Left lung (tissue), 14 donors: ENCODE measurements around the gene PLOD1. TPM values are rescaled to one million over a fixed set of nuclear protein-coding genes. Genes with fewer than 3 reads are reported as not detected.

Source experiments
- ATAC-seq: fragments of 200-7000 bp; cut with Tn5 transposase; one replicate; pipeline ENCODE4 v1.9.1; 2020; ENCODE audit warnings: moderate library complexity
- DNase-seq, 4 donors: peaks; one replicate each; pipeline ENCODE4 v3.0.0-alpha.2; 2013 to 2020
- H3K27ac ChIP-seq, 2 donors: fragments of 200-600 bp; sonication (generic) in 1 of 2; one replicate each; pipeline versions ENCODE4 v1.5.0 to v1.8.0; 2020 to 2021
- H3K27me3 ChIP-seq, 2 donors: fragments of 200-600 bp; sonication (generic) in 1 of 2; one replicate each; pipeline versions ENCODE4 v1.5.0 to v1.8.0; 2020 to 2021
- H3K36me3 ChIP-seq, 2 donors: fragments of 200-600 bp; sonication (generic) in 1 of 2; one replicate each; pipeline versions ENCODE4 v1.5.0 to v1.8.0; 2020 to 2021
- H3K4me1 ChIP-seq, 2 donors: fragments of 200-600 bp; one replicate each; pipeline ENCODE4 v1.8.0; 2021
- H3K4me3 ChIP-seq, 2 donors: fragments of 200-600 bp; sonication (generic) in 1 of 2; one replicate each; pipeline versions ENCODE4 v1.5.0 to v1.8.0; 2020 to 2021; ENCODE audit warnings: mild to moderate bottlenecking in 1 of 2
- H3K9me3 ChIP-seq, 2 donors: fragments of 200-600 bp; sonication (generic) in 1 of 2; one replicate each; pipeline versions ENCODE4 v1.5.0 to v1.8.0; 2020 to 2021
- CTCF ChIP-seq, 2 donors: fragments of 200-600 bp; sonication (generic) in 1 of 2; IDR thresholded peaks; one replicate each; pipeline versions ENCODE4 v1.5.0 to v1.8.0; 2021; ENCODE audit warnings: antibody characterized with exemption in 2 of 2
- intact Hi-C, 2 donors: fragments of 100-400 bp; cut with DNase I; formaldehyde crosslinking; loops; one replicate each; pipeline versions ENCODE4 v1.11.2 to v1.14.2; 2022
- long read RNA-seq, 12 donors: library from polyadenylated mRNA in 2 of 12; unstranded in 2 of 12; transcript quantifications; one replicate each; pipeline ENCODE4 v2.0.0 and lab custom pipeline, GENCODE V29; 2019 to 2026
- polyA plus RNA-seq, 6 donors: library from polyadenylated mRNA; unstranded; fragments of 120-200 nt; gene quantifications; one replicate each; pipeline ENCODE4 v1.2.1, GENCODE V29; 2013; ENCODE audit not compliant: insufficient read length in 6 of 6
- total RNA-seq, 2 donors: library from RNA; stranded (reverse); fragmentation: NEBNext Ultra II Directional; extraction: Animal tissue kit (Norgen Biotek cat#: 25700); gene quantifications; one replicate each; pipeline ENCODE4 v1.2.1, GENCODE V29; 2021
- donor health status: DM: no; HTN: yes; CAD: no.
- donor health status: DM: no; HTN: no; CAD: no.

Gene PLOD1
- 100 to 1,000 TPM; 114 to 159 TPM for total RNA-seq
- 100 to 1,000 TPM; 122 to 153 (median 131) TPM for polyA plus RNA-seq
- long read RNA-seq, donor 1, transcript PLOD1-201 (19 exons, 2,940 nt): major isoform, 22 of 104 reads
- long read RNA-seq, donor 1, partial matches to known transcripts: 80 of 104 reads
- long read RNA-seq, donor 1, other reads (novel, unspliced or antisense): 0 of 104 reads
- long read RNA-seq, donor 2, transcript PLOD1-201 (19 exons, 2,940 nt): major isoform, 23 of 99 reads
- long read RNA-seq, donor 2, partial matches to known transcripts: 73 of 99 reads
- long read RNA-seq, donor 2, other reads (novel, unspliced or antisense): 0 of 99 reads
- long read RNA-seq, donor 3, transcript PLOD1-201 (19 exons, 2,940 nt): major isoform, 21 of 21 reads
- long read RNA-seq, donor 3, partial matches to known transcripts: 0 of 21 reads
- long read RNA-seq, donor 3, other reads (novel, unspliced or antisense): 0 of 21 reads
- long read RNA-seq, donor 4, transcript PLOD1-201 (19 exons, 2,940 nt): major isoform, 23 of 38 reads
- long read RNA-seq, donor 4, partial matches to known transcripts: 15 of 38 reads
- long read RNA-seq, donor 4, other reads (novel, unspliced or antisense): 0 of 38 reads
- long read RNA-seq, donor 5, transcript PLOD1-201 (19 exons, 2,940 nt): major isoform, 15 of 42 reads
- long read RNA-seq, donor 5, partial matches to known transcripts: 26 of 42 reads
- long read RNA-seq, donor 5, other reads (novel, unspliced or antisense): 0 of 42 reads
- long read RNA-seq, donor 6, transcript PLOD1-201 (19 exons, 2,940 nt): major isoform, 16 of 46 reads
- long read RNA-seq, donor 6, partial matches to known transcripts: 30 of 46 reads
- long read RNA-seq, donor 6, other reads (novel, unspliced or antisense): 0 of 46 reads
- long read RNA-seq, donor 7, transcript PLOD1-201 (19 exons, 2,940 nt): major isoform, 21 of 21 reads
- long read RNA-seq, donor 7, partial matches to known transcripts: 0 of 21 reads
- long read RNA-seq, donor 7, other reads (novel, unspliced or antisense): 0 of 21 reads
- long read RNA-seq, donor 8, transcript PLOD1-201 (19 exons, 2,940 nt): major isoform, 21 of 55 reads
- long read RNA-seq, donor 8, partial matches to known transcripts: 32 of 55 reads
- long read RNA-seq, donor 8, other reads (novel, unspliced or antisense): 0 of 55 reads
- long read RNA-seq, donor 9, partial matches to known transcripts: 0 of 1 reads
- long read RNA-seq, donor 9, other reads (novel, unspliced or antisense): 0 of 1 reads
- long read RNA-seq, donor 10, transcript PLOD1-201 (19 exons, 2,940 nt): major isoform, 21 of 31 reads
- long read RNA-seq, donor 10, partial matches to known transcripts: 10 of 31 reads
- long read RNA-seq, donor 10, other reads (novel, unspliced or antisense): 0 of 31 reads
- long read RNA-seq, donor 11, transcript PLOD1-201 (19 exons, 2,940 nt): major isoform, 11 of 36 reads
- long read RNA-seq, donor 11, partial matches to known transcripts: 23 of 36 reads
- long read RNA-seq, donor 11, other reads (novel, unspliced or antisense): 0 of 36 reads
- long read RNA-seq, donor 12, transcript PLOD1-201 (19 exons, 2,940 nt): major isoform, 15 of 54 reads
- long read RNA-seq, donor 12, partial matches to known transcripts: 37 of 54 reads
- long read RNA-seq, donor 12, other reads (novel, unspliced or antisense): 0 of 54 reads

GRCh38 chr1:11934302-11935056, at the start of gene PLOD1:
Gene PLOD1, plus strand, starts transcription at chr1:11934717. Its CDS starts 63 bp downstream, at chr1:11934780.
- peaks cover 0 to 13% of the 10 kb centered on the region in 2 donors for H3K36me3 ChIP-seq
- intact Hi-C loops: no loop called here
- peak in 1 of 2 donors; percentile 10 for TF ChIP-seq CTCF (IDR thresholded peaks at IDR 0.05)
- H3K27ac ChIP-seq: peak within 1 kb of the TSS; percentile 92 to 95
- peak; percentile 99 for ATAC-seq
- peak; percentile 88 to 98 (median 94) for DNase-seq
- H3K4me3 ChIP-seq: peak within 1 kb of the TSS; percentile 65 to 80
- H3K27me3 ChIP-seq: no peaks in the 10 kb centered on the region
- H3K9me3 ChIP-seq: no peaks in the 10 kb centered on the region
- peaks cover 12 to 52% of the 10 kb centered on the region in 2 donors for H3K4me1 ChIP-seq

GRCh38 chr1:11885916-11886315, 48.6 kb upstream of the PLOD1 start:
- peak in 1 of 4 donors; percentile 7 for DNase-seq

GRCh38 chr1:11886986-11887665, 47.4 kb upstream of the PLOD1 start:
- intact Hi-C loops: no loop called here
- H3K27ac ChIP-seq: no peak overlapping the region
- peaks cover 0 to 5% of the 10 kb centered on the region in 2 donors for H3K4me1 ChIP-seq
- TF ChIP-seq CTCF (IDR thresholded peaks at IDR 0.05): no peak
- no peaks in the 10 kb centered on the region for H3K27me3 ChIP-seq
- no peaks in the 10 kb centered on the region for H3K36me3 ChIP-seq
- no peaks in the 10 kb centered on the region for H3K9me3 ChIP-seq
- ATAC-seq (no peak), DNase-seq (no peak)
- no peak overlapping the region for H3K4me3 ChIP-seq

More at GRCh38 chr1:11885916-11886315, 48.6 kb upstream of the PLOD1 start:
- no peak overlapping the region for H3K27ac ChIP-seq
- H3K27me3 ChIP-seq: no peaks in the 10 kb centered on the region
- intact Hi-C loops: no loop called here
- peaks cover 0 to 5% of the 10 kb centered on the region in 2 donors for H3K4me1 ChIP-seq
- H3K9me3 ChIP-seq: no peaks in the 10 kb centered on the region
- TF ChIP-seq CTCF (IDR thresholded peaks at IDR 0.05): no peak
- no peak overlapping the region for H3K4me3 ChIP-seq
- ATAC-seq: no peak
- no peaks in the 10 kb centered on the region for H3K36me3 ChIP-seq

- Histone ChIP-seq H3K4me1 (peaks cover 0 to 5% of the 10 kb centered on the region in 2 donors), H3K27ac (no peak overlapping the region), H3K4me3 (no peak overlapping the region), H3K36me3 (no peaks in the 10 kb centered on the region), H3K9me3 (no peaks in the 10 kb centered on the region), H3K27me3 (no peaks in the 10 kb centered on the region)
- intact Hi-C loops: no loop called here
- DNase-seq: no peak
- TF ChIP-seq CTCF (IDR thresholded peaks at IDR 0.05): no peak
- ATAC-seq: no peak
Measured at GRCh38 chr1:11887666-11888007, 46.9 kb upstream of the PLOD1 start.
